ENCODE data around the gene AKR1B1.

AKR1B1 gene

GRCh38 chr7:134458341-134458805 is 527 bp downstream of the AKR1B1 start:
- WGBS: under 1% methylated on average over 37 of the region's 37 CpGs
- Histone ChIP-seq H3K18ac (ENCODE audit: low read depth in 1 of 2, low read length in 2 of 2) (peak overlapping the region; percentile 46 to 96), H4K91ac (ENCODE audit: low read length) (peak overlapping the region; percentile 85), H3K9ac (ENCODE audit: low read length) (peak overlapping the region; percentile 88), H3K14ac (ENCODE audit: low read length in 2 of 2) (peak overlapping the region in 1 of 2 experiments; percentile 61), H2BK120ac (ENCODE audit: low read depth, low read length) (peak overlapping the region; percentile 82), H3K27me3 (ENCODE audit: control insufficient read depth in 1 of 2, insufficient read depth in 1 of 2, low read length in 2 of 2) (no peaks in the 10 kb centered on the region), H3K4ac (ENCODE audit: low read depth in 1 of 2, low read length in 2 of 2) (peak overlapping the region in 1 of 2 experiments; percentile 81), H2BK15ac (ENCODE audit: low read depth, poor library complexity, severe bottlenecking) (no peak overlapping the region), H2BK12ac (ENCODE audit: low read length in 2 of 2) (peak overlapping the region in 1 of 2 experiments; percentile 74), H3K79me1 (replicated peaks; ENCODE audit: low read length, poor library complexity, severe bottlenecking) (peaks cover 3% of the 10 kb centered on the region), H3K36me3 (ENCODE audit: control insufficient read depth in 1 of 2, insufficient read depth in 2 of 2, low read depth in 1 of 2, low read length in 2 of 2) (peaks cover 15 to 33% of the 10 kb centered on the region in 2 experiments), H3K27ac (ENCODE audit: low read length, poor library complexity, severe bottlenecking) (peak overlapping the region; percentile 50), H3K4me2 (ENCODE audit: low read length, poor library complexity, severe bottlenecking) (peak overlapping the region; percentile 90), H4K8ac (ENCODE audit: low read length) (peak overlapping the region; percentile 78), H2AK5ac (ENCODE audit: low read length, severe bottlenecking) (peak overlapping the region; percentile 61), H3K4me1 (ENCODE audit: control insufficient read depth, insufficient read depth, low read depth, low read length) (peaks cover 26% of the 10 kb centered on the region), H2AFZ (ENCODE audit: low read depth, low read length) (peak overlapping the region; percentile 89), H3K4me3 (ENCODE audit: insufficient read depth in 1 of 2, low read depth in 1 of 2, low read length in 2 of 2) (peak overlapping the region; percentile 72 to 94), H2BK5ac (ENCODE audit: low read depth, low read length, poor library complexity, severe bottlenecking) (peak overlapping the region; percentile 1), H3K9me3 (ENCODE audit: control insufficient read depth, low read length) (no peaks in the 10 kb centered on the region), H3K23ac (ENCODE audit: low read length in 2 of 2) (peak overlapping the region; percentile 70 to 79)
- peak; percentile 63 for DNase-seq

- H3K9ac ChIP-seq (ENCODE audit: low read length): peak overlapping the region; percentile 88
Measured at GRCh38 chr7:134457210-134457609, 1.7 kb downstream of the AKR1B1 start.

GRCh38 chr7:134454277-134454676 is 4.6 kb downstream of the AKR1B1 start:
- Histone ChIP-seq H3K27me3 (ENCODE audit: control insufficient read depth in 1 of 2, insufficient read depth in 1 of 2, low read length in 2 of 2) (no peaks in the 10 kb centered on the region), H3K4me3 (ENCODE audit: insufficient read depth in 1 of 2, low read depth in 1 of 2, low read length in 2 of 2) (peak overlapping the region in 1 of 2 experiments; percentile 11), H3K23ac (ENCODE audit: low read length in 2 of 2) (no peak overlapping the region), H2BK12ac (ENCODE audit: low read length in 2 of 2) (peak overlapping the region; percentile 70 to 87), H3K9me3 (ENCODE audit: control insufficient read depth, low read length) (no peaks in the 10 kb centered on the region), H4K8ac (ENCODE audit: low read length) (peak overlapping the region; percentile 95), H4K91ac (ENCODE audit: low read length) (peak overlapping the region; percentile 44), H2AFZ (ENCODE audit: low read depth, low read length) (peak overlapping the region; percentile 18), H3K9ac (ENCODE audit: low read length) (no peak overlapping the region), H3K4ac (ENCODE audit: low read depth in 1 of 2, low read length in 2 of 2) (peak overlapping the region; percentile 60 to 82), H2BK5ac (ENCODE audit: low read depth, low read length, poor library complexity, severe bottlenecking) (no peak overlapping the region), H3K14ac (ENCODE audit: low read length in 2 of 2) (peak overlapping the region in 1 of 2 experiments; percentile 35), H3K79me1 (replicated peaks; ENCODE audit: low read length, poor library complexity, severe bottlenecking) (peaks cover 12% of the 10 kb centered on the region), H2AK5ac (ENCODE audit: low read length, severe bottlenecking) (peak overlapping the region; percentile 80), H2BK15ac (ENCODE audit: low read depth, poor library complexity, severe bottlenecking) (no peak overlapping the region), H3K18ac (ENCODE audit: low read depth in 1 of 2, low read length in 2 of 2) (peak overlapping the region; percentile 84 to 94), H3K27ac (ENCODE audit: low read length, poor library complexity, severe bottlenecking) (peak overlapping the region; percentile 96), H2BK120ac (ENCODE audit: low read depth, low read length) (peak overlapping the region; percentile 39), H3K4me2 (ENCODE audit: low read length, poor library complexity, severe bottlenecking) (peak overlapping the region; percentile 18), H3K4me1 (ENCODE audit: control insufficient read depth, insufficient read depth, low read depth, low read length) (peaks cover 43% of the 10 kb centered on the region), H3K36me3 (ENCODE audit: control insufficient read depth in 1 of 2, insufficient read depth in 2 of 2, low read depth in 1 of 2, low read length in 2 of 2) (peaks cover 36 to 72% of the 10 kb centered on the region in 2 experiments)
- peak; percentile 72 for DNase-seq
- WGBS: 58% methylated on average over 4 of the region's 4 CpGs

More at GRCh38 chr7:134457210-134457609, 1.7 kb downstream of the AKR1B1 start:
- H3K27ac ChIP-seq (ENCODE audit: low read length, poor library complexity, severe bottlenecking): no peak overlapping the region
- no peak overlapping the region for H3K23ac ChIP-seq (ENCODE audit: low read length in 2 of 2)
- no peak overlapping the region for H2AK5ac ChIP-seq (ENCODE audit: low read length, severe bottlenecking)
- peak; percentile 15 for DNase-seq
- no peak overlapping the region for H4K91ac ChIP-seq (ENCODE audit: low read length)
- H2BK12ac ChIP-seq (ENCODE audit: low read length in 2 of 2): no peak overlapping the region
- 100% methylated on average over 2 of the region's 2 CpGs for WGBS
- H2AFZ ChIP-seq (ENCODE audit: low read depth, low read length): no peak overlapping the region
- peaks cover 15 to 43% of the 10 kb centered on the region in 2 experiments for H3K36me3 ChIP-seq (ENCODE audit: control insufficient read depth in 1 of 2, insufficient read depth in 2 of 2, low read depth in 1 of 2, low read length in 2 of 2)
- H2BK120ac ChIP-seq (ENCODE audit: low read depth, low read length): no peak overlapping the region
- H3K4me1 ChIP-seq (ENCODE audit: control insufficient read depth, insufficient read depth, low read depth, low read length): peaks cover 27% of the 10 kb centered on the region
- H2BK5ac ChIP-seq (ENCODE audit: low read depth, low read length, poor library complexity, severe bottlenecking): no peak overlapping the region
- no peak overlapping the region for H3K14ac ChIP-seq (ENCODE audit: low read length in 2 of 2)
- H3K4me2 ChIP-seq (ENCODE audit: low read length, poor library complexity, severe bottlenecking): peak overlapping the region; percentile 90
- no peaks in the 10 kb centered on the region for H3K9me3 ChIP-seq (ENCODE audit: control insufficient read depth, low read length)
- peaks cover 1% of the 10 kb centered on the region for H3K79me1 ChIP-seq (replicated peaks; ENCODE audit: low read length, poor library complexity, severe bottlenecking)
- no peak overlapping the region for H3K4ac ChIP-seq (ENCODE audit: low read depth in 1 of 2, low read length in 2 of 2)
- H2BK15ac ChIP-seq (ENCODE audit: low read depth, poor library complexity, severe bottlenecking): no peak overlapping the region
- no peak overlapping the region for H3K18ac ChIP-seq (ENCODE audit: low read depth in 1 of 2, low read length in 2 of 2)
- H3K27me3 ChIP-seq (ENCODE audit: control insufficient read depth in 1 of 2, insufficient read depth in 1 of 2, low read length in 2 of 2): no peaks in the 10 kb centered on the region
- H3K4me3 ChIP-seq (ENCODE audit: insufficient read depth in 1 of 2, low read depth in 1 of 2, low read length in 2 of 2): peak overlapping the region in 1 of 2 experiments; percentile 94
- no peak overlapping the region for H4K8ac ChIP-seq (ENCODE audit: low read length)

- no peak overlapping the region for H3K4me2 ChIP-seq (ENCODE audit: low read length, poor library complexity, severe bottlenecking)
- H2AFZ ChIP-seq (ENCODE audit: low read depth, low read length): no peak overlapping the region
- peak overlapping the region in 1 of 2 experiments; percentile 60 for H3K4ac ChIP-seq (ENCODE audit: low read depth in 1 of 2, low read length in 2 of 2)
- H3K4me1 ChIP-seq (ENCODE audit: control insufficient read depth, insufficient read depth, low read depth, low read length): peaks cover 48% of the 10 kb centered on the region
- no peak overlapping the region for H2BK15ac ChIP-seq (ENCODE audit: low read depth, poor library complexity, severe bottlenecking)
- peak overlapping the region in 1 of 2 experiments; percentile 70 for H2BK12ac ChIP-seq (ENCODE audit: low read length in 2 of 2)
- DNase-seq: peak; percentile 4
- no peak overlapping the region for H3K23ac ChIP-seq (ENCODE audit: low read length in 2 of 2)
- peak overlapping the region; percentile 80 for H2AK5ac ChIP-seq (ENCODE audit: low read length, severe bottlenecking)
- no peak overlapping the region for H4K91ac ChIP-seq (ENCODE audit: low read length)
- H2BK5ac ChIP-seq (ENCODE audit: low read depth, low read length, poor library complexity, severe bottlenecking): peak overlapping the region; percentile 85
- 99% methylated on average over 5 of the region's 5 CpGs for WGBS
- H3K27ac ChIP-seq (ENCODE audit: low read length, poor library complexity, severe bottlenecking): peak overlapping the region; percentile 96
- no peak overlapping the region for H3K9ac ChIP-seq (ENCODE audit: low read length)
- no peak overlapping the region for H2BK120ac ChIP-seq (ENCODE audit: low read depth, low read length)
- H3K79me1 ChIP-seq (replicated peaks; ENCODE audit: low read length, poor library complexity, severe bottlenecking): peaks cover 12% of the 10 kb centered on the region
- H3K14ac ChIP-seq (ENCODE audit: low read length in 2 of 2): no peak overlapping the region
- H3K4me3 ChIP-seq (ENCODE audit: insufficient read depth in 1 of 2, low read depth in 1 of 2, low read length in 2 of 2): peak overlapping the region in 1 of 2 experiments; percentile 11
- no peak overlapping the region for H4K8ac ChIP-seq (ENCODE audit: low read length)
- no peaks in the 10 kb centered on the region for H3K9me3 ChIP-seq (ENCODE audit: control insufficient read depth, low read length)
- H3K36me3 ChIP-seq (ENCODE audit: control insufficient read depth in 1 of 2, insufficient read depth in 2 of 2, low read depth in 1 of 2, low read length in 2 of 2): peaks cover 42 to 78% of the 10 kb centered on the region in 2 experiments
- H3K27me3 ChIP-seq (ENCODE audit: control insufficient read depth in 1 of 2, insufficient read depth in 1 of 2, low read length in 2 of 2): no peaks in the 10 kb centered on the region
- H3K18ac ChIP-seq (ENCODE audit: low read depth in 1 of 2, low read length in 2 of 2): peak overlapping the region; percentile 28 to 94
Measured at GRCh38 chr7:134453518-134453917, 5.4 kb downstream of the AKR1B1 start.
